Measurements from ENCODE around the gene ITSN1. TPM values are rescaled to one million over a fixed set of nuclear protein-coding genes. Genes with fewer than 3 reads are reported as not detected.
"Not testable (repeated sequence)": the region's sequence is repeated elsewhere in the genome, so short reads cannot be mapped to it uniquely, and the experiment has no call there.

The ITSN1 gene
- total RNA-seq, 1 experiment from 2014 or later = 10.9 TPM

DNA sequence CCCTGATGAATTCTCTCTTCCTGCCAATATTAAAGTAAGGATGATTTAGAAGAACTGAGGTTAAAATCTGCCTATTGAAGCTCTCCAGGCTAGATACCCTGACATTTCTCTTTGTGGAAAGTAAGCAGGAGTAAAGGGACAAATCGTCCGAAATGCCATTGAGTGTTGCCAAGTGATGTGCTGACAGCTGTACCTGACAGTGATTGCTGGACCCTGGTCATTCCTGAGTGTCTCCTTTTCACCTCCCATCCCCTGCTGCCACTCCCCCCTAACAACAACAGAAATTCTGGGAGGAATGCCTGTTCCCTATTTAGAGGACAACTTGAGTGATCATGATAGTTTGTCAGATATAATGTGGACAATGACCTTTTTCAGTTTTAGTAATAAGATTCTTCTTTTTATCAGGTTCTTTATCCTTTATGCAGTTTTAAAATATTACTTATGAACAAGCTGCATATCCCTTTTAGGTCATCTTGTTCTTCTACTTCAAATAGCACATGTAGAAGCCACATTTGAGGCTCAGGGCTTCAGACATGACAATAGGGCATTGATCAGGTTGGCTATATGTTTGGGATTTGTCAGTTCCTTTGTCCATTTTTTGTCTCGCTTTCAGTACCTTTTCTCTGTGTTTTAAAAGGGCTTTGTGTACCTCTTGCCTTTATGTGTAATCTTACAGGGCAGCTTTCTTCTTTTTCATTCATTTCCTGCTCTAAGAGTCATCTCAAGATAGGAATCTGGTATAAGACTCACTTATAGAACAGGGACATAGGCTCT lies 56.0 kb downstream of the ITSN1 start:
- in situ Hi-C loops (cut with HindIII; ENCODE audit: low pct_unique_long_range_greater_than_20kb, low sequenced_read_pairs) = no loop called here

DNA sequence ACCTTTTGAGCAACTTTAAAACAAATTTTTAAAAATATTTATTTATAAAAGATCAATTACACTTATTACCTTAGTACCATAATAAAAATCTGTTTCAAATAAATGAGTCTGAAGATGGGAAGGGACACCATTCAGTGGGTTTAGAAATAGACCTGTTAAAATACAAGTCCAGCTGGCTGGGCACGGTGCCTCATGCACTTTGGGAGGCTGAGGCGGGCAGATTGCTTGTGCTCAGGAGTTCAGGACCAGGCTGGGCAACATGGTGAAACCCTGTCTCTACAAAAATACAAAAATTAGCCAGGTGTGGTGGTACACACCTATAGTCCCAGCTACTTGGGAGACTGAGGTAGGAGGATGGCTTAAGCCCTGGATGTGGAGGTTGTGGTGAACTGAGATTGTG lies 57.0 kb downstream of the ITSN1 start:
- DNase-seq (ENCODE audit: low read depth, low spot score) = no peak
- in situ Hi-C loops (cut with HindIII; ENCODE audit: low pct_unique_long_range_greater_than_20kb, low sequenced_read_pairs) = no loop called here

More for the DNA sequence above, 56.0 kb downstream of the ITSN1 start:
- DNase-seq (ENCODE audit: low read depth, low spot score) = no peak

GRCh38 chr21:33700491-33700890 lies 58.2 kb downstream of the ITSN1 start:
- no peak for DNase-seq (ENCODE audit: low read depth, low spot score)
- in situ Hi-C loops (cut with HindIII; ENCODE audit: low pct_unique_long_range_greater_than_20kb, low sequenced_read_pairs) = no loop called here

- DNase-seq (ENCODE audit: low read depth, low spot score) = no peak
- in situ Hi-C loops (cut with HindIII; ENCODE audit: low pct_unique_long_range_greater_than_20kb, low sequenced_read_pairs) = no loop called here
Observed at GRCh38 chr21:33703750-33704606, 61.7 kb downstream of the ITSN1 start.

DNA sequence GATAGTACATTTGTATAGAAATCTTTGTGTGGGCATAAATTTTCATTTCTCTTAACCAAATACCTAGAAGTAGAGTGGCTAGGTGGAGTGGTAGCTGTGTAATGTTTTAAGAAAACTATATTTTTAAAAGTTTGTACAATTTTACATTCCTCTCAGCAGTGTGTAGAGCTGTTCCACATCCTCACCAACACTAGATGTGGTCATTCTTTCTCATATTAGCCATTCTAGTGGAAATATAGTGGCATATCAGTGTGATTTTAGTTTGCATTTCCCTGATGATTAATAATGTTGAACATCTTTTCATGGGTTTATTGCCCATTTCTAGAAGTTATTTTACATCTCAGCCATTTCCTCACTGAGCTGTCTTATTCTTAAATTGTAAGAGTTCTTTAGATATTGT lies 65.5 kb downstream of the ITSN1 start:
- in situ Hi-C loops (cut with HindIII; ENCODE audit: low pct_unique_long_range_greater_than_20kb, low sequenced_read_pairs) = no loop called here
- no peak for DNase-seq (ENCODE audit: low read depth, low spot score)

DNA sequence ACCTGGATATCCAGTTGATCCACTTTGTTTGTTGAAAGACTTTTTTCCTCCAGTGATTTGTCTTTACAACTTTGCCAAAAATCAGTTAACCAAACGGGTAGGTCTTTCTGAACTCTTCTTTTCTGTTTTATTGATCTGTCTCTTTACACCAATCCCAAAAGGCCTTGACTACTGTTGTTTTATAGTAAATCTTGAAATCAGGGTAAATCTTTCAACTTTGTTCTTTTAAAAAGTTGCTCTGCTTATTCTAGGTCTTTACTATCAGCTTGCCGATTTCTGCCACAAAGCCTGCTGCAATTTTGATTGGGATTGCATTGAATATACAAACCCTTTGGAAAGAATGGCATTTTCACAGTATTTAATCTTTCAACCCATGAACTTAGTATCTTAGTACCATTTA lies 66.6 kb downstream of the ITSN1 start:
- in situ Hi-C loops (cut with HindIII; ENCODE audit: low pct_unique_long_range_greater_than_20kb, low sequenced_read_pairs) = no loop called here
- DNase-seq (ENCODE audit: low read depth, low spot score) = no peak

DNA sequence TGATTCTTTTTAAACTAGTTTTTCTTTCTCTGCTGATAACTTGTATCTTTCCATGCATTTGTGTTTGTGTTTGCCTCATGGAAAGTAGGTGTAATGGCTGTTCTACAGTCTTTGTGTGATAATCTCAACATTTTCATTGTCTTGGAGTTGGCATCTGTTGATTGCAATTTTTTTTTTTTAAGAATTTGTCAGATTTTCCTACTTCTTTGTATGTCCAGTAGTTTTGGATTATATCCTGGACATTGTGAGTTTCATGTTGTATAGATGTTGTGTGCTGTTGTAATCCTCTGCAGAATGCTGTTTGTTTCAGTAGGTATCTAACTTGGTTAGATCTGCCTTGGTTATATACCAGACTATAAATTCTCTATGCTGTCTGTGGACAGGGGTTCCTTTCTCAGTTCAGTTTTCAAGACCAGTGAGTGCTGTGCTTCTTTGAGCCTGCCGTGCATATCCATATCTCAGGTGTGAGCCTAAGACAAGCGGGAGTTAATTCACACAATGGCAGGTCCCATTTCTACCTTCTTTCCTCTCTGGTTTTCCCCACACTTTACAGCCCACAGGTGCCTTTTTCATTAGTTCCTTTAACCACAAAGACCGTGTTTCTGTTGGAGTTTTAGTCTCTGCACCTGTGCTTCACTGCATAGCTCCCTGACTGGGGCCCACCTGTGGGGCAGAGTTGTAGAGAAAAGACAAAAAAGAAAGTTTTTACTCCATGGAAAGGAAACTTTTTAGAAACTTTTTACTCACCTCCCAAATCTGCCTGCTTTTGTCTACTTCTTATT lies 69.9 kb downstream of the ITSN1 start:
- DNase-seq (ENCODE audit: low read depth, low spot score) = no peak
- in situ Hi-C loops (cut with HindIII; ENCODE audit: low pct_unique_long_range_greater_than_20kb, low sequenced_read_pairs) = no loop called here

DNA sequence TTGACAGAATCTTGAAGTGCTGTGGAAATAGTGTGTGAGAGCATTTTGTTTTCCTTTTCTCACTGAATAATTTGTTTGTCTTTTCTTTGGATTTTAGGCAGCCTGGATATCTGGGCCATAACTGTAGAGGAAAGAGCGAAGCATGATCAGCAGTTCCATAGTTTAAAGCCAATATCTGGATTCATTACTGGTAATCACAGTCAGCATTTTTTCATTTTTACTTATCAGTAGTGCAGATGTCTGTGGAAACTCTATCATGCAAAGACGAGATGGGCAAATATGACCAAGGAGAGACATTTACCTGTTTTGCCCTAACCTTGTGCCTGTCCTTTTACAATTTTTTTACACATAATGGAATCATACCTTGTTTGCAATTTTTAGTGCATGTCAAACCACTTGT lies 78.8 kb downstream of the ITSN1 start:
- in situ Hi-C loops (cut with HindIII; ENCODE audit: low pct_unique_long_range_greater_than_20kb, low sequenced_read_pairs) = no loop called here
- no peak for DNase-seq (ENCODE audit: low read depth, low spot score)

GRCh38 chr21:33729139-33729538 lies 86.8 kb downstream of the ITSN1 start:
- DNase-seq (ENCODE audit: low read depth, low spot score); in situ Hi-C loops (cut with HindIII; ENCODE audit: low pct_unique_long_range_greater_than_20kb, low sequenced_read_pairs): not testable (repeated sequence)

- no peak for DNase-seq (ENCODE audit: low read depth, low spot score)
- in situ Hi-C loops (cut with HindIII; ENCODE audit: low pct_unique_long_range_greater_than_20kb, low sequenced_read_pairs) = no loop called here
Observed at GRCh38 chr21:33729641-33730040, 87.3 kb downstream of the ITSN1 start.

DNA sequence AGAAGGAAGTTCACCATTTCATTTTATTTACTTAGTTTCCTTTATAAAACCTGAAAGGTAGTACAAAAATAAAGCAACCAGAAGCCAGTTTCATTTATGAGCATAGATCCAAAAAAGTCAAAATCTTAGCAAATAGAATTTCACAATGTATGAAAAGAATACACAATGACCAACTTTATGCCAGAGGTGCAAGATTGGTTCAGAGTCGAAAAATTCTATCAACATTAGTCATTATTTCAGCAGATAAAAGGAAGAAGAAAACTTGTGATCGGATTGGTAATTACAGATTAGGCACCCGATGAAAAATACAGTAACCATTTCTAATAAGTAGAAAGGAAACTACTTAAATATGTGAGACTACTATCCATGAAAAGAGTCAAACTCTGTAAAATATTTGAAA lies 89.1 kb downstream of the ITSN1 start:
- in situ Hi-C loops (cut with HindIII; ENCODE audit: low pct_unique_long_range_greater_than_20kb, low sequenced_read_pairs) = no loop called here
- no peak for DNase-seq (ENCODE audit: low read depth, low spot score)

DNA sequence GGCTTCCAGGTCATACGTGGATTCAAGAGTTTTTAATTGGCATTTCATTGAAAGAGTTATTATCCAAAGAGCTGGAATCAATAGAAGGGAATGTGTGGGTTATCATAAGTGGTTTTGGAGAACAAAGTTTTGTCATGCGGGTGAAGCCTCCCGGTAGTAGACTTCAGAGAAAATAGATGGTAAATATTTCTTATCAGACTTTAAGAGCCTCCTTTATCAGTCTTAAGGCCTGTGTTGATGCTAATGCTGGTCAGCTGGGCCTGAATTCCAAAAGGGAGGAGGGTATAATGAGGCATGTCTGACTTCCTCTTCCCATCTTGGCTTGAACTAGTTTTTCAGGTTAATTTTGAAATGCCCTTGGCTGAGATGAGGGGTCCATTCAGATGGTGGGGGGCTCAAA lies 89.7 kb downstream of the ITSN1 start:
- in situ Hi-C loops (cut with HindIII; ENCODE audit: low pct_unique_long_range_greater_than_20kb, low sequenced_read_pairs) = no loop called here
- DNase-seq (ENCODE audit: low read depth, low spot score) = no peak

GRCh38 chr21:33733601-33734000 lies 91.3 kb downstream of the ITSN1 start:
- no peak for DNase-seq (ENCODE audit: low read depth, low spot score)
- in situ Hi-C loops (cut with HindIII; ENCODE audit: low pct_unique_long_range_greater_than_20kb, low sequenced_read_pairs) = no loop called here

- no peak for DNase-seq (ENCODE audit: low read depth, low spot score)
- in situ Hi-C loops (cut with HindIII; ENCODE audit: low pct_unique_long_range_greater_than_20kb, low sequenced_read_pairs) = no loop called here
Observed at GRCh38 chr21:33734291-33734690, 92.0 kb downstream of the ITSN1 start.

DNA sequence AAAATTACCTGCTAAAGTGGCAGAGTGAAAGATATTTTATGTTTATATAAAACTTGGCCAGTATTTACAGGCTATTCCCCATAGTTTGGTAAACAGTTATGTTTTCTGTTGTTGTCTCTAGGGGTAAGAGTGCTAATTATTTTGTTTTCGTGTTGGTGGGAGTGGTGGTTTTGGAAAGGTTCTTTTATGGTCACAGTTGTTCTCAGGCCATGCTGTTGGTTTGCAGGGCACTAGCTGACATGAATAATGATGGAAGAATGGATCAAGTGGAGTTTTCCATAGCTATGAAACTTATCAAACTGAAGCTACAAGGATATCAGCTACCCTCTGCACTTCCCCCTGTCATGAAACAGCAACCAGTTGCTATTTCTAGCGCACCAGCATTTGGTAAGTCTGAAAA lies 92.5 kb downstream of the ITSN1 start:
- DNase-seq (ENCODE audit: low read depth, low spot score) = no peak
- in situ Hi-C loops (cut with HindIII; ENCODE audit: low pct_unique_long_range_greater_than_20kb, low sequenced_read_pairs) = no loop called here

GRCh38 chr21:33736569-33736968 lies 94.3 kb downstream of the ITSN1 start:
- no peak for DNase-seq (ENCODE audit: low read depth, low spot score)
- in situ Hi-C loops (cut with HindIII; ENCODE audit: low pct_unique_long_range_greater_than_20kb, low sequenced_read_pairs) = no loop called here

DNA sequence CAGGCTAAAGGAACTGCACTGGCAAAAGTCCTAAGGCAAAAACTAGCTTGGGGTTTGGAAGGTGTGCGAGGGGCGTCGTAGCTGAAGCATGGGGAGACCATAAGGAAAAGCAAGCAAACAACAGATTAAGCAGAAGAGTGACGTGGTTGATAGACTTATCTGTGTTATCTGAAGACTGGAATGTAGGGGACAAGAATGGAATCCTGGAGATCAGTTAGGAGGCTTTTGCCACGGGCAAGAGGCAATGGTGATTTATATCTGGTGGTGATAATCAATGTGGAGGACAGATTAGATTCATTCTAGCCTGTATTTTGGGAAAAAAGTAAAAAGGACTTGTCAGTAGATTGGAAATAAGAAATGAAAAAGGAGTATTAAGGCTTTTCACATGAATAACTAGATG lies 97.4 kb downstream of the ITSN1 start:
- in situ Hi-C loops (cut with HindIII; ENCODE audit: low pct_unique_long_range_greater_than_20kb, low sequenced_read_pairs) = no loop called here
- no peak for DNase-seq (ENCODE audit: low read depth, low spot score)

DNA sequence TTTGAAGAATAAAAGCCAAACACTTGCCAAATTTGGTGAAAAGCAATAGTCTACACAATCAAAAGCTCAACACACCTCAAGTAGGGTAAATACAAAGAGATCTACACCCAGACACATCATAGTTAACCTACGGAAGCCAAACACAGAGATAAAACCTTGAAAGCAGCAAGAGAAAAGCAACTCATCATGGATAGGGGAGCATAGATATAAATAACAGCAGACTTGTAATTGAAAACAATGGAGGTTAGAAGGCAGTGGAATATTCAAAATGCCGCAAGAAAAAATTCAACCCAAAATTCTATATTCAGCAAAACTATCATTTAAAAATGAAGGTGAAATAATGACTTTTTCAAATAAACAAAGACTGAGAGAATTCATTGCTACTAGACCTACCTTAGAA lies 105.1 kb downstream of the ITSN1 start:
- DNase-seq (ENCODE audit: low read depth, low spot score) = no peak
- in situ Hi-C loops (cut with HindIII; ENCODE audit: low pct_unique_long_range_greater_than_20kb, low sequenced_read_pairs) = no loop called here

All from SK-MEL-5 (cell line).